ENCODE data around the gene TRIM24. TPM values are rescaled to one million over a fixed set of nuclear protein-coding genes. Genes with fewer than 3 reads are reported as not detected.

TRIM24 gene
- total RNA-seq, 1 experiment from 2014 or later: 113 TPM

DNA sequence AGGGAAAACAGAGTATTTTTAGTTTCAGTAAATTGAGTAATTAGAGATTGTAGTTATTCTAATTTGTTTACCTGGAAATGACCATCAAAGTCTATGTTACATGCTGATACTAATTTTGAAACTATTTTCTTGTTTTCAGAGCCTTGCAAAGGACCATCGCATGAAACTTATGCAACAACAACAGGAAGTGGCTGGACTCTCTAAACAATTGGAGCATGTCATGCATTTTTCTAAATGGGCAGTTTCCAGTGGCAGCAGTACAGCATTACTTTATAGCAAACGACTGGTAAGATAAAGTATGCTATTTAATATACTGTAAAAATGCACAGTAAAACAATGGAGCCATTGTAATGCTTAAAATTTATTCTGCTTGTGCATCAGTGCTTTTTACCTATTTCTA lies 78.5 kb downstream of the TRIM24 start:
- POLR2A ChIA-PET: no interaction called here
- CTCF ChIA-PET: no interaction called here
- H3K4me1 Mint-ChIP-seq: peaks cover 26% of the 10 kb centered on the region
- H3K27me3 Mint-ChIP-seq (ENCODE audit: low read depth): no peaks in the 10 kb centered on the region
- ATAC-seq (no peak), DNase-seq (ENCODE audit: low spot score) (no peak)
- H3K36me3 Mint-ChIP-seq: peaks cover 89% of the 10 kb centered on the region
- TF ChIP-seq, protein P1, sequence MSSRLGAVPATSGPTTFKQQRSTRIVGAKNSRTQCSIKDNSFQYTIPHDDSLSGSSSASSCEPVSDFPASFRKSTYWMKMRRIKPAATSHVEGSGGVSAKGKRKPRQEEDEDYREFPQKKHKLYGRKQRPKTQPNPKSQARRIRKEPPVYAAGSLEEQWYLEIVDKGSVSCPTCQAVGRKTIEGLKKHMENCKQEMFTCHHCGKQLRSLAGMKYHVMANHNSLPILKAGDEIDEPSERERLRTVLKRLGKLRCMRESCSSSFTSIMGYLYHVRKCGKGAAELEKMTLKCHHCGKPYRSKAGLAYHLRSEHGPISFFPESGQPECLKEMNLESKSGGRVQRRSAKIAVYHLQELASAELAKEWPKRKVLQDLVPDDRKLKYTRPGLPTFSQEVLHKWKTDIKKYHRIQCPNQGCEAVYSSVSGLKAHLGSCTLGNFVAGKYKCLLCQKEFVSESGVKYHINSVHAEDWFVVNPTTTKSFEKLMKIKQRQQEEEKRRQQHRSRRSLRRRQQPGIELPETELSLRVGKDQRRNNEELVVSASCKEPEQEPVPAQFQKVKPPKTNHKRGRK (CRISPR knock-in tag; IDR thresholded peaks at IDR 0.05; ENCODE audit: borderline replicate concordance): no peak
- TF ChIP-seq, protein P2, sequence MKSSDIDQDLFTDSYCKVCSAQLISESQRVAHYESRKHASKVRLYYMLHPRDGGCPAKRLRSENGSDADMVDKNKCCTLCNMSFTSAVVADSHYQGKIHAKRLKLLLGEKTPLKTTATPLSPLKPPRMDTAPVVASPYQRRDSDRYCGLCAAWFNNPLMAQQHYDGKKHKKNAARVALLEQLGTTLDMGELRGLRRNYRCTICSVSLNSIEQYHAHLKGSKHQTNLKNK (CRISPR knock-in tag; IDR thresholded peaks at IDR 0.05): no peak
- TF ChIP-seq, protein P3, sequence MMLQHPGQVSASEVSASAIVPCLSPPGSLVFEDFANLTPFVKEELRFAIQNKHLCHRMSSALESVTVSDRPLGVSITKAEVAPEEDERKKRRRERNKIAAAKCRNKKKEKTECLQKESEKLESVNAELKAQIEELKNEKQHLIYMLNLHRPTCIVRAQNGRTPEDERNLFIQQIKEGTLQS (CRISPR knock-in tag; conservative IDR thresholded peaks at IDR 0.05): no peak
- TF ChIP-seq, protein P4, sequence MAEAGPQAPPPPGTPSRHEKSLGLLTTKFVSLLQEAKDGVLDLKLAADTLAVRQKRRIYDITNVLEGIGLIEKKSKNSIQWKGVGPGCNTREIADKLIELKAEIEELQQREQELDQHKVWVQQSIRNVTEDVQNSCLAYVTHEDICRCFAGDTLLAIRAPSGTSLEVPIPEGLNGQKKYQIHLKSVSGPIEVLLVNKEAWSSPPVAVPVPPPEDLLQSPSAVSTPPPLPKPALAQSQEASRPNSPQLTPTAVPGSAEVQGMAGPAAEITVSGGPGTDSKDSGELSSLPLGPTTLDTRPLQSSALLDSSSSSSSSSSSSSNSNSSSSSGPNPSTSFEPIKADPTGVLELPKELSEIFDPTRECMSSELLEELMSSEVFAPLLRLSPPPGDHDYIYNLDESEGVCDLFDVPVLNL (CRISPR knock-in tag; IDR thresholded peaks at IDR 0.05; ENCODE audit: borderline replicate concordance, low read depth): no peak
- TF ChIP-seq NR1H2 (CRISPR knock-in tag; IDR thresholded peaks at IDR 0.05) (no peak), GTF2I (CRISPR knock-in tag; conservative IDR thresholded peaks at IDR 0.05) (no peak), ZNF317 (CRISPR knock-in tag; IDR thresholded peaks at IDR 0.05; ENCODE audit: borderline replicate concordance, low read depth) (no peak), KAT7 (CRISPR knock-in tag; IDR thresholded peaks at IDR 0.05; ENCODE audit: borderline replicate concordance) (no peak), SMAD4 (CRISPR knock-in tag; IDR thresholded peaks at IDR 0.05) (no peak), GRHL2 (CRISPR knock-in tag; IDR thresholded peaks at IDR 0.05; ENCODE audit: insufficient replicate concordance, severe bottlenecking) (no peak), TEAD1 (CRISPR knock-in tag; IDR thresholded peaks at IDR 0.05) (no peak), TCF7 (CRISPR knock-in tag; IDR thresholded peaks at IDR 0.05; ENCODE audit: low read depth) (no peak), NR3C1 (CRISPR knock-in tag; conservative IDR thresholded peaks at IDR 0.05; ENCODE audit: low read depth) (no peak)
- TF ChIP-seq, protein P5, sequence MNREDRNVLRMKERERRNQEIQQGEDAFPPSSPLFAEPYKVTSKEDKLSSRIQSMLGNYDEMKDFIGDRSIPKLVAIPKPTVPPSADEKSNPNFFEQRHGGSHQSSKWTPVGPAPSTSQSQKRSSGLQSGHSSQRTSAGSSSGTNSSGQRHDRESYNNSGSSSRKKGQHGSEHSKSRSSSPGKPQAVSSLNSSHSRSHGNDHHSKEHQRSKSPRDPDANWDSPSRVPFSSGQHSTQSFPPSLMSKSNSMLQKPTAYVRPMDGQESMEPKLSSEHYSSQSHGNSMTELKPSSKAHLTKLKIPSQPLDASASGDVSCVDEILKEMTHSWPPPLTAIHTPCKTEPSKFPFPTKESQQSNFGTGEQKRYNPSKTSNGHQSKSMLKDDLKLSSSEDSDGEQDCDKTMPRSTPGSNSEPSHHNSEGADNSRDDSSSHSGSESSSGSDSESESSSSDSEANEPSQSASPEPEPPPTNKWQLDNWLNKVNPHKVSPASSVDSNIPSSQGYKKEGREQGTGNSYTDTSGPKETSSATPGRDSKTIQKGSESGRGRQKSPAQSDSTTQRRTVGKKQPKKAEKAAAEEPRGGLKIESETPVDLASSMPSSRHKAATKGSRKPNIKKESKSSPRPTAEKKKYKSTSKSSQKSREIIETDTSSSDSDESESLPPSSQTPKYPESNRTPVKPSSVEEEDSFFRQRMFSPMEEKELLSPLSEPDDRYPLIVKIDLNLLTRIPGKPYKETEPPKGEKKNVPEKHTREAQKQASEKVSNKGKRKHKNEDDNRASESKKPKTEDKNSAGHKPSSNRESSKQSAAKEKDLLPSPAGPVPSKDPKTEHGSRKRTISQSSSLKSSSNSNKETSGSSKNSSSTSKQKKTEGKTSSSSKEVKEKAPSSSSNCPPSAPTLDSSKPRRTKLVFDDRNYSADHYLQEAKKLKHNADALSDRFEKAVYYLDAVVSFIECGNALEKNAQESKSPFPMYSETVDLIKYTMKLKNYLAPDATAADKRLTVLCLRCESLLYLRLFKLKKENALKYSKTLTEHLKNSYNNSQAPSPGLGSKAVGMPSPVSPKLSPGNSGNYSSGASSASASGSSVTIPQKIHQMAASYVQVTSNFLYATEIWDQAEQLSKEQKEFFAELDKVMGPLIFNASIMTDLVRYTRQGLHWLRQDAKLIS (CRISPR knock-in tag; IDR thresholded peaks at IDR 0.05; ENCODE audit: borderline replicate concordance): no peak
- TF ChIP-seq, protein P6, sequence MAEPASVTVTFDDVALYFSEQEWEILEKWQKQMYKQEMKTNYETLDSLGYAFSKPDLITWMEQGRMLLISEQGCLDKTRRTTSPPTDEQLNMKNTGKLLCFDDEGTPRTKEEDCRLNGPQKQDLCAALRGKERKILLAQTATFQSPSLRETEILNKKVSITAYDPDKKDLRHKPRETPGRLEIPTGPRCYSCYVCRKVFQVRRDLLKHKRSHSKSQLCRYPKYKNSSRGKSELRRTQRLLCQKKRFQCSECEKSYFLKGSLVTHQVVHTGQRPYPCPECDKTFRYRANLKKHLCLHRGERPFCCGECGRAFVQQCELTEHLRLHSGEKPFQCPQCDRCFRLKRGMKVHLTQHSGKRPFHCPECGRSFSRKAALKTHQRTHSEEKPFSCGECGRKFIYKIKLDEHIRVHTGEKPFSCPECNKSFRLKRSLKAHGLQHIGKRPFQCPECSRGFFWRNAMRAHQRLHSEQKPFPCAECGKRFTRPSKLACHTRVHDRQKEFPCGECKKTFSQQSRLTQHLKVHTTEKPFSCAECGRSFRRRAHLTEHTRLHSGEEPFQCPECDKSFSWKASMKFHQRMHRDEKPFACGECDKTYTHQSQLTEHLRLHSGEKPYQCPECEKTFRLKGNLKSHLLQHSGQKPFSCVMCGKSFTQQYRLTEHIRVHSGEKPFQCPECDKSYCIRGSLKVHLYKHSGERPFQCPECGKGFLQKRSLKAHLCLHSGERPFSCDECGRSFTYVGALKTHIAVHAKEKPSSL (CRISPR knock-in tag; conservative IDR thresholded peaks at IDR 0.05): no peak
- no peak overlapping the region for H3K27ac Mint-ChIP-seq
- peaks cover 10% of the 10 kb centered on the region for H3K9me3 Mint-ChIP-seq
- no peak overlapping the region for H3K4me3 Mint-ChIP-seq

Data from WTC11 (cell line).